Iris pigment epithelial cell (primary cell): ENCODE results near the gene EQTN.
"Not testable (repeated sequence)": the region's sequence is repeated elsewhere in the genome, so short reads cannot be mapped to it uniquely, and the experiment has no call there.

Source experiments
- DNase-seq: peaks from one replicate; pipeline ENCODE4 v3.0.0-alpha.2; 2011; ENCODE audit warnings: low read depth

The EQTN gene

DNA sequence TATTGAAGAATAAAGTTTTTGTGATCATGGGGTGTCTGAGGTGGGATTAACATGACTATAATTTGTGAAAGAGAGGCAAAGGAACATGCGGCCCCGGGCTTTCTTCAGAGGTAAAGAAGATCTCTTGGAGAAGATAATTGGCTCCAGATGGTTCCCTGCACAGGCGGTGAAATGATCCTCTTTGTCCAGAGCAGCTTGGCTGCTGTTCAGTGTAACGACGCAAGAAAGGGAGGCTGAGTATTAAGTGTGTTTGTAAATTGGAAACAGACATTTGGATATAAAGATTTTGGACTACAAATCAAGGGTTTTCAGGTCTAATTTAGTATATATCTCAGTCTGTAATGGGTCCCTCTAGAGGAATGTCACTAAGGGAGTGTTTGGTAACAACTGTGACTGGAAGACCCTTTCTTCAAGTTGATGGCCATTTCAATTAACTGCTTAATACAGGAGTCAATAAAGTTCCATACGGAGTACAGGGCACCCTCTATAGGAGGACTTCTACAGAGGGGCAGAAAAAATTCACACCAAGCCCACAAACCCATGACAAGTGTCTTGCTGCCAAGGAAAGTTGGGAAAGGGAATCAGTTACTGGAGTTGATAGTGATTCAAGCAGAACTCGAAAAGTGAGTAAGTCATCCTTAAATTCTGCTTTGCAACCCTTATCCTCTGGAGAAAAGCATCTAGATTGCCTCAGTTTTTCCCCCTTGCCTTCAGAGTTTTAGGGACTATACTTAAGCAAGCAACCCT lies 4.1 kb downstream of the EQTN start:
- DNase-seq = peak; percentile 30

DNA sequence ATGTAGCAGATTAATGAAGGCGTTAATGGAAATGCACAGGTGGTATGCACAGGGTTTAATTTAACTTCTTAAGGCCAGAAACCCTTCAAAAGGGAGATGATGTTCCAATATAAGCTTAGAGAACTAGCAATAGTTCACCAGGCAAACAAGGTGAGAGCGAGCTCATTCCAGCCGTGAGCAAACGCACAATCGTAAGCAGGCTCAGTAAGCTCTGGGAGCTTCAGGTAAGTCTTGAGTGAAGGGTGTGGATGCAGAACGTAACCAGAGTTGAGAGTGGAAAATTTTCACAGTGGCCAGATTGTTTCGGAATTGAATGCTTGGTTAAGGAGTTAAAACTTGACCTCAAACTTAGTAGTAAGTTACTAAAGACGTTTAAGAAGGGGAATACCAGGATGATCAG lies 5.7 kb downstream of the EQTN start:
- no peak for DNase-seq

DNA sequence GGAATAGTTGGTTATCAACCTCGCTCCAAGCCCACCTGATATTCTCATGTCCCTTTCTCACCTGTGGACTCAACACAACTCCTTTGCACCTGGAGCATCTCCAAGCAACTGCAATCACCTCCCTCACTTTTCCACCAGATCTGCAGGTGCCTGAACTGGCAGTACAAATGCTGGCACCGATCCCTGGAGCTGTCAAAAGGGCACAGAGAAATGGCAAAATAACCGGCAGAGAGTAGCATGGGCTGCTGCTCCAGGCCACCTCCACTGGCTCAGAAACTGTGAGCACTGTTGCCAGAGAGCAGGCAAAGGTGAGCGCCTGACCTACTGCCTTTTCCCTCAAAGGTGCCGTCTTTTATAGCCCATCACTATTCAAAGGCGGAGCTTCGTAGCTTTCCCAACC lies 14.7 kb downstream of the EQTN start:
- DNase-seq = no peak

DNA sequence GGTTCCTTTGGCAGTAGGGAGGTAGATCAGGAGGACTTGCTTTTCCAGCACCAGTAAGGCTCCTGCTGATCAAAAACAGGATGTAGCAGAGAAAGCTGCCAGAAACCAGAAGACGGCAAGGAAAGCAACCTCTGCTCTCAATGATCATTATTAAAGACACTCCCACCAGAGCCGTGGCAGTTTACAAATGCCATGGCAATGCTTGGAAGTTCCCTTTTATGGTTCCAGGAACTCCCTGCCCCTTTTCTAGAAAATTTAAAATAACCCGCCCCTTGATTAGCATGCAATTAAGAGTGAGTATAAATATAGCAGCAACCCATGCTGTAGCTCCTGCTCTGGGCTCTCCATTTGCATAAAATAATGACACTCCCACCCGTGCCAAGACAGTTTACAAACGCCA lies 16.1 kb downstream of the EQTN start:
- DNase-seq = no peak

DNA sequence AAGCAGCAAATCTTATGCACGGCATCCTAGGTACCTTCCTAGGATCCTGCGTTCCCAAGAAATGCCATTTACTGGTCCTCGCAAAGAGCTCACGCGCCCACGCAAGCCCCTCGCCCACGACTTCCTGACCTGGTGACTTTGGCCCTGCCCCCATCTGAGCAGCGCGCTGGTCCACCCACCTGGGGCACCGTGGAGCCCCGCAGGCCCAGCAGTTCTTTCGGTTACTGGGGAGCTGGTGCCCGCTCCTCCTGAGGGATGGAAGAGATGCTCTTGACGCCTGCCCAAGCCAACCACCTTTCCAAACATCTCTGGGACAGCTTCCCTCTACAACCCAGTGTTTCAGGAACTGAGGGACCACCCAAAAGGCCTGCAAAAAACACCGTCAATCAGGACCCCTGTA lies 16.7 kb downstream of the EQTN start:
- DNase-seq = no peak

DNA sequence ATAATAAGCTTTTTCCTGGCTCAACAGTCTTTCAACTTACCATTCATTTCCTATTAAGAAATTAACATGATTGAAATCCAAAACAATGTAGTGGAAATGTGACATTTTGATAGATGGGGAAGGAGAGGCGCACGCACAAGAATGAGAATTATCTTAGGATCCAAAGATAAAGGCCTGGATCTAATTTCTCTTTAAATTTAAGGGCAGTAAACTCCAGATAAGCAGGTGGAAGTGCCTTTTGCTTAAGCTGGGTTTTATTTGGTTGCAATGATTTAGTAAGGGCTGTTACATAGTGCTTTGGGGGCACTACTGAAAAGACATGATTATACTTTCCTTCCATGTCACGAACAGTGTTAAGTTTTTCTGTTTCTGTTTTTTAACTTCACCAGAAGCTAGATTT lies 17.3 kb downstream of the EQTN start:
- no peak for DNase-seq

DNA sequence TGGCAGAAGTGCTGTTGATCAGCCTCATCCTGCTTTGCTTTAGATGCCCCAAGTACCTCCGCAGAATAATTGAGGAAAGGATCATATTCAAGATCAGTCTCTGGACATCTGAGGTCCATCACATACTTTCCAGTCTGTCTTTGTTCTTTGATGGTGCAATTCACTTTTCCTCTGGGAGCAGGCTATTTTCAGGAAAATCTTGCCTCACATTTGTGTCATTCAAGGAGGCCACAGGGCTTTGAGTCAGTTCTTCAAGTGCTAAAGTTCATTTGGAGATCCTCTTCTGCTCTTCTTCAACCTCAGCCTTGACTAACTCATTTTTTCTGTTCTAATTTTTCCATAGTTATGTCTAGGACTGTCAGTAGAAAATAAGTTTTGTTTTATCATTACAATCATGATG lies 18.6 kb downstream of the EQTN start:
- DNase-seq = no peak

DNA sequence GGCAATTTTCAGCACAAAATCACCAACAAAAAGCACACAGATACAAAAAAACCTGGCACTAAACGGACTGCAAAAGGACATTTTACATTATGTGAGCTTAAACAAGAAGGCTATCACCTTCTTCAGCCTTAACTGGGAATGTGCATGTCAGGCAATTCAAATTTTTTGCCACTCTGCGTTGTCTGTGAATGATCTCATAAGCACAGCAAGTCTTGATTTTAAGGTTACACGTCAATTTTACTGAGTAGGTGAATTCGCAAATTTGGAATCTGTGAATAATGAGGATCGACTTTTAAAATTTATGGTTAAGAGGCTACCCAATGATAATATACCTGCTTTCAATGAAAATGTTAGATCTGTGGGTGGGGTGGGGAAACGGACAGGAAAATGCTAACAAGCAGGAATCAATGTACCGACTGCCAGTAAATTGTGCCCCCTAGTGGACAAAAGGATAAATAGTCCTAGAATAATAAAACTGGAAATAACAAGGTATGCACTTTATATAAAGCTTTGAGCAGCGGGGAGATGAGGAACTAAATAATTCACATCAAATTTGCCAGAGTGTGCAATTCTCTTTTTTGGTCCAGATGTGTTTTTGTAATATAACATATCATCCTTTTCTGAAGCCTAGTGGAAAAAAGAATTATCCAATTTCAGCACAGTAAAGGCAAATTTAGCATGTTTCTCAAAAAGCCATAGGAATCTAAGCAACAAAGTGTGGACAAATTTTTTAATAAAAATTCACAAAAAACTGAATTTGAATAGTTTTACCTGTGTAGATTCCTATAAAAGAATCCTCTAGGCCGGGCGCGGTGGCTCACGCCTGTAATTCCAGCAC lies 20.5 kb downstream of the EQTN start:
- peak; percentile 63 for DNase-seq

DNA sequence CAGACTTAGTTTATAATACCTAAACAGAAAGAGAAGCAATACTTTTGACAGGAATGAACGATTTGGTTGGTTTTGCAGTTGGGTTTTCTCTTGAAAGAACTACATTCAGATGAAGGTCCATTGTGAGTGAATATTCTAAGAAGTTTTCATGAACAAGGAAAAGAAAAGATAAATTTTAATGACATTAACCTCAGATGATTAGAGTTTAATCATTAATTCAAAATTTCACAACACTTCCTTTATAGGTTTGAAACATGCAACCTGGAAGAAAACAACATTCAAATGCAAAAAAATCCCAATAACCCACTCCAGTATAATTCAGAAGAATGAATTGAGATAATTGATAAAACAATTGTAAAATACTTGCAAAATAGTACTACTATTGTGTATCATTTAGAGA lies 23.8 kb downstream of the EQTN start:
- DNase-seq = no peak

DNA sequence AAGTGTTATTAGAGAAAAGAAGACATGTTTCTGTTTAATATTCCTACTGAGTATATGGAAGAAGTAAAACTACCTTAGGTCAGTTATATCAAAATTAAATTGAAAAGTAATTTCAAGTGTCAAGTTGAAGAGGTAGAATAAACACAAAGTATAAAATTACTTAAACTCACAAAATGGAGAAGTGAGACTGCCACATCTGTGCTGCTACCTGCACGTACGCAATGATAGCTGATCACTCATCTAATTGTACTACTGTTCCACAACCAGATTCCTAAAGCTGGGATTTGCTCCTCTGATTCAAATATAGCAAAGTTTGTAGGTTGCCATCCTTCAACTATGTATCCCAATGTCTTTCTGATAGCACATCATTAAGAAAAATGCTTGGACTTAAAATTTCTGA lies 24.8 kb downstream of the EQTN start:
- DNase-seq = no peak

DNA sequence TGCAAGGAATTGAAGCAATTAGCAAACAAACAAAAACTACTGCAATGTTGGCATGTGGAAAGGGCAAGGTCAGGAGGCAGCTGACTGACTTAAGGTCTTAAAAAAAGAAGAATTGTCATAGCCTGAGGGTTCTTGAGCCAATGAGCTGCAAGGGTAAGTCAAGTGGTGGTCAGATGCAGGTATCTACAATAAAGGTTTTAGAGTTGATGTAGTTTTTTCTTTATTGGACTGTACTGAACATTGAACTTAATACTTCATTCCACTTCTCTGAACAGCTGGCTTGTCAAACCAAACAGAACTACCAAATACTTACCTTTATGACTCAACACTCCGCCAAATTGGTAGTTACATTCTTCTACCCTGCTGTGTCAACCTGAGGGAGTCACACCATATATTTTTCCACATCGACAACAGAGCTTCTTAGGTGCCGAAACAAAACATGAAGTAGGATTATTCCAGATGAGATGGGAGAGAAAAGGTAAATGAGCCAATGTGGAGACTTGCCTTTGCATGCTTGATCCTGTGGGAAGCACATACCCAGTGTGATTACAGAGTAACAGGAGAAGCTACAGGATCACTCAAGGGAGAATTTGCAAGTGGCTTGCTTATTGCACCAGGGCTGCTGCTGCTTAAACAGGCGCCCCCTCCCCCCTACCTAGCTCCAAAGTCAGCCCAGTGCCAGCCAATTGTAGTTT lies 35.3 kb downstream of the EQTN start:
- DNase-seq = peak; percentile 40

DNA sequence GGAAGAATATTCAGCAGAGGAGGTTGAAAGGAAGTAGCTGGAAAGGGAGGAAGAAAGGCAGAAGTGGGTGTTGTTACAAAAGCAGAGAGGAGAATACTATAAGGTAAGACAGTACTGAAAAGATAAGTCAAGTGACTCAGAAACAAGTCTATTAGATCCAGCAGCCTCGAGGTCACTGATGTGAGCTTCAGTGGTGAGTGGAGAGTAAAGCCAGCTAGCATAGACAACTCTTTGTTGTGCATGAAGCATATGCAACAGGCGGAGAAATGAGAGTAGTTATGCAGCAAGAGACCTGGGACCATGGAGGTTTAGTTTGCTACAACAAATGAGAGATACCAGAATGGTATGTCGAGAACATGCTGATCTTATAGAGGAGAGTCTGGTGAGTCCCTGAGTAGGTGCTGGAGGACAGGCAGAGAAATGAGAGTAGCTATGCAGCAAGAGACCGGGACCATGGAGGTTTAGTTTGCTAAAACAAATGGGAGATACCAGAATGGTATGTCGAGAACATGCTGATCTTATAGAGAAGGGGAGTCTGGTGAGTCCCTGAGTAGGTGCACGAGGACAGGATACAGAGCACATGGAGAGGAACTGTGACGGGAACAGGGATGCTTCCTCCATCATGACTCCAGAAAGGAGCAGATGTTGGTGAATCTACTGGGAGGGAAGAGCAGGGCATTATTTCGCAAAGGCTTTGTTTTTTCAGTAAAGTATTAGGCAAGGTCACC lies 36.0 kb downstream of the EQTN start:
- no peak for DNase-seq

DNA sequence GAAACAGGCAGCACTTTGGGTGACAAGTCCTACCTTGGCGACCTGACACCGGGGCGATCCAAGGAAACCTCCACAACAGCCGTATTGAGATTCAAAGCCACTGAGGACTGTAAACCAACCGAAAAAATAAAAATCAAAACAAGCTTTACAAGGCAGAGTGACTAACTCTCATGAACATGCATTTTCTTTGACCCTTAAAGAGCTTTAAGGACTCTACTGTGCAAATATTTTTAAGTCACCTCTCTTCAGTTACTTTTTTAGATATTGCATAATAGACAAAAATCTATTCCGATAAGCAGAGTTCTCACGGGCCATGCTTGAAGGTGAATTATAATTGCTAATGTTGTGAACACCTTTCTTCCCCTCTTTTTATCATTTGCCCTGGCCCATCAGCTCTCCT lies 38.3 kb downstream of the EQTN start:
- no peak for DNase-seq

DNA sequence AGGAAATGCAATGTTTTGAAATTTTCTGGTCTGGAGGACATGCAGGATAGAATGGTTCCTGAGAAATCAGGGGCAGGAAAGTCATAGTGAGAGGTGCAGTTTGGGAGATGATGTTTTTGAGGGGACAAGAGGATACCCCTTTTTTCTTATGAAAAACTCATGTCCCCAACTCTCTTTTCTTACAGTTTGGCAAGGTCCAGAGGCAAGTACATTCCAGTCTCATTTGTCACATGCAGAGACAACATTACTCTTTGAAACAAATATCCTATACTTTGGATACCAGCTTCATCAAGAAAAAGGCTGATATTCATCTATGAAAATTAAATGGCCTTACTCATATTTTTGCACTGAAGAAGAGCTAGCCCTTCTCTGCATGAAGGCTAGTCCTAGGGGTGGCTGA lies 48.2 kb downstream of the EQTN start:
- no peak for DNase-seq

DNA sequence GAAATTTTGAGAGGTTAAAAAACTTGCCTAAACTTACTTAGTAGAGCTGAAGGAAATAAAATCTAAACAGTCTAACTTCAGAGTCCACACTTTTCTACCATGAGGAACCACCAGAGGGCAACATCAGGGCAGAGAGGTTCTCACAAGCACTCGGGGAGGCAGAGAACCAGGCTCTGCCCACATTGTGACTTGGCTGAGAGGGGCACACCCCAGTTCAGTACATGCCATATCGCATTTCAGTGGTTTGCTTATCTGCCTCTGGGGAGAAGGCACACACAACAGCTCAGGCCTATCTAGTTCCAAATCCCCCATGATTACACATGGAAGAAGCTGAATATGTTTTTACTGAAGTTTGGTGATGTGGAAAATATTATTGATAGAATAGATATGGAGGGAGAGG lies 49.2 kb downstream of the EQTN start:
- peak; percentile 74 for DNase-seq

DNA sequence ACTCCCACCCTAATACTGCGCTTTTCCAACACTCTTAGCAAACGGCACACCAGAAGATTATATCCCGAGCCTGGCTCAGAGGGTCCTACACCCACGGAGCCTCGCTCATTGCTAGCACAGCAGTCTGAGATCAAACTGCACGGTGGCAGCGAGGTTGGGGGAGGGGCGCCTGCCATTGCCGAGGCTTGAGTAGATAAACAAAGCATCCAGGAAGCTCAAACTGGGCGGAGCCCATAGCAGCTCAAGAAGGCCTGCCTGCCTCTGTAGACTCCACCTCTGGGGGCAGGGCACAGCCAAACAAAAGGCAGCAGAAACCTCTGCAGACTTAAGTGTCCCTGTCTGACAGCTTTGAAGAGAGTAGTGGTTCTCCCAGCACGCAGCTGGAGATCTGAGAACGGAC lies 57.3 kb downstream of the EQTN start:
- DNase-seq = not testable (repeated sequence)
